Skeletal muscle satellite cell (primary cell): ENCODE data around the gene ARHGEF12.

Experiments
- H3K27me3 ChIP-seq: 2 replicates; pipeline ENCODE4 v1.7.0; 2013; ENCODE audit warnings: low read length; ENCODE audit not compliant: control insufficient read depth, insufficient read depth
- H3K36me3 ChIP-seq: 2 replicates; pipeline ENCODE4 v1.7.0; 2013; ENCODE audit warnings: mild to moderate bottlenecking, control low read depth, low read length; ENCODE audit not compliant: insufficient read depth
- H3K4me1 ChIP-seq: 2 replicates; pipeline ENCODE4 v1.7.0; 2013; ENCODE audit warnings: low read length; ENCODE audit not compliant: control insufficient read depth, insufficient read depth
- H3K4me2 ChIP-seq: 2 replicates; pipeline ENCODE4 v1.7.0; 2013; ENCODE audit warnings: mild to moderate bottlenecking, low read length
- H3K4me3 ChIP-seq: 2 replicates; pipeline ENCODE4 v1.7.0; 2013; ENCODE audit warnings: low read length
- H3K9ac ChIP-seq: 2 replicates; pipeline ENCODE4 v1.7.0; 2013; ENCODE audit warnings: mild to moderate bottlenecking, low read depth, low read length, moderate library complexity
- H3K9me3 ChIP-seq: replicated peaks from 2 replicates; pipeline ENCODE4 v1.7.0; 2013; ENCODE audit warnings: mild to moderate bottlenecking, control low read depth, low read length

ARHGEF12 gene

DNA sequence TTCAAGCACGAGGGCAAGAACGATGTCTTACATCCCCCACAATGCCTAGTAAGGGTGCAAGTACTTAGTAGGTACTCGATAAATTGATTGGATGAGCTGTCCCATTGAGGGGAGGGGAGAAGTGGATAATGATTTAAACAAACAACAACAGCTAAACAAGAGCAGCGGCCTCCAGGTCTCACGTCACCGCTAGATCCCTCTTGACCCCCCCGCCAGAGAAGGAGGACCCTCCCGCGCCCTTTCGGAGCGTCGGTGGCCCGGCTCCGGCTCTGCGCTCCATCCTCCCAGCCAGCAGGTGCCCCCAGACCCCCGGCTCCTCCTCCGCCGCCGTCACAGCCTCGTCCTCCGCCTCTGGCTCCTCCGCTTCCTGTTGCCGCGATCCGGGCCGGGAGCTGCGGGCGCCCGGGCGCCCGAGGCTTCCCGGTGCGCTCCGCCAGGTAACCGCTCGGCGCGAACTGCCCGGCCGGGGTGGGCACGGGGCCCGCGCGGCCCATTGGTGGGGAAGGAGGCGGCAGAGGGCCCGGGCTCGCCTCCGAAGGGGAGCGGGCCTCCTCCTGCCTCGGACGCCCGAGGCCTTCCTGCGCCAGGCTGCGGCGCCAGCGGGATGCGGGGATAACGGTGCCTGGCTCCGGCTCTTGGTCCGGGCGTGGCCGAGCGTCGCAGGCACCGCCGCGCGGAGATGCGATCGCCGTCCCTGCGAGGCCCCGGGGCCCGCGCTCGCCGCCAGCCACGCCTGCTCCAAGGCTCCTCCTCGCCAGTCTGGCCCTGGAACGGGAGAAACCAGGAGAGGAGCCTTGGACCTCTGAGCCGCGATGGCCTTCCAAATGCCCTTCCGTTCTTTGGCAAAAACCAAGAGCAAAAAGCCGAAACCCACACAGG, 11.0 kb upstream of the ARHGEF12 start, which contains the start of gene TLCD5:
Gene TLCD5 (plus strand): TSS at position 368 of the 879 bp plus-strand sequence. CDS start 2,143 bp downstream, outside the sequence.
- H3K36me3 ChIP-seq, result peaks cover 4% of the 10 kb centered on the region
- H3K27me3 ChIP-seq, result no peaks in the 10 kb centered on the region
- H3K9ac ChIP-seq, result peak within 1 kb of the TSS; percentile 96
- no peaks in the 10 kb centered on the region for H3K9me3 ChIP-seq
- H3K4me2 ChIP-seq, result peak within 1 kb of the TSS; percentile 89
- H3K4me3 ChIP-seq, result peak within 1 kb of the TSS; percentile 87
- peaks cover 34% of the 10 kb centered on the region for H3K4me1 ChIP-seq

DNA sequence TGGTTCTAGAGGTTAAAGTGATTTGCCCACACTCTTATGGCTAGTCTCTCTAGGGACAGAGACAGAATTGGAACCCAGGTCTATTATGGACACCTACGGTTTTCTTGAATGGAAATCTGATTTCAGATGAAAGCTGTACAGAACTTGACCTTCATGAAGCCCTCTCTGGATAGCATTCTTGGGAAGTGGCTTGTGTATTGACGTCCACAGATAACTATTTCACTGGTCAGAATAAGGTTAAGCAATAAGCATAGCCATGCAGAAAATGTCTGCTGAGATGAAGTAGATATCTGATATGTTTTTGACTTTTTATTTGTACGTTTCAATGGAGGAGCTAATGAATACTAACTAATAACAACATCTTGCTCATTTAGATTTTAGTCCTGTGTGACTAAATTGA, 10.0 kb upstream of the ARHGEF12 start:
- H3K4me1 ChIP-seq, result peaks cover 45% of the 10 kb centered on the region
- H3K36me3 ChIP-seq, result peaks cover 9% of the 10 kb centered on the region
- H3K4me2 ChIP-seq, result peak overlapping the region; percentile 89
- peak overlapping the region; percentile 87 for H3K4me3 ChIP-seq
- no peaks in the 10 kb centered on the region for H3K9me3 ChIP-seq
- H3K9ac ChIP-seq, result peak overlapping the region; percentile 96
- H3K27me3 ChIP-seq, result no peaks in the 10 kb centered on the region

DNA sequence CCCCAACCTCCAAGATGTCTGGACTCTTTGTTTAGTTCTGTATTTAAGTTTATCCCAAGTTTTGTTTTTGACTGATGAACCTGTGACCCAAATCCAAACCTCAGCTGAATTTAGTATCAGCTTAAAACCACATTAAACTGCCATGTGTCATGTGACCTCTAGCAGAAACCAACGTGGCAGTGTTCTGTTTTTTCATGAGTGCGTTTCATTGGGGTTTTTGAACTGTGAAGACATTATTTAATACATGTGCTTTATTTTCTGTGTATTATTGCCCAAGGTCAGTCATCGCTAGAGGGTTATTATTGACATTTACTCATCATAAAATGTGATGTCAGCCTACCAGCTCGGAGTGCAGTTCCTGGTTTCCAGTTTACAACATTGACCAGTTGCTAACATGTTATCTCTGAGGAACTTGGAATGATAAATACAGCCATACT, 9.3 kb upstream of the ARHGEF12 start:
- peaks cover 9% of the 10 kb centered on the region for H3K36me3 ChIP-seq
- H3K4me1 ChIP-seq, result peaks cover 50% of the 10 kb centered on the region
- no peaks in the 10 kb centered on the region for H3K27me3 ChIP-seq
- no peaks in the 10 kb centered on the region for H3K9me3 ChIP-seq
- peak overlapping the region; percentile 96 for H3K9ac ChIP-seq
- peak overlapping the region; percentile 89 for H3K4me2 ChIP-seq
- H3K4me3 ChIP-seq, result peak overlapping the region; percentile 87

DNA sequence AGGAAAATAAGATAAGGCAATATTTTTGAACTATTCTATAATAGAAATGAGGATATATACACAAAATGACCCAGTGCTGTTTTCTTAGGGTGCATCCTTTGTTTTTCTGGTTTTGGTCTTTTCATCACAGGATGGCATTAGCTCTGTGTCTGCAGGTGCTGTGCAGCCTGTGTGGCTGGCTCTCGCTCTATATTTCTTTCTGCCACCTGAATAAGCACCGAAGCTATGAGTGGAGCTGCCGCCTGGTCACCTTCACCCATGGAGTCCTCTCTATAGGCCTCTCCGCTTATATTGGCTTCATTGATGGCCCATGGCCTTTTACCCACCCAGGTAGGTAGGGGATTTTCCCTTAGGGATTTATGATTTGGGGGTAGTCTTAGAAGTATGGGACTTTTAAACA, 8.9 kb upstream of the ARHGEF12 start:
- peaks cover 9% of the 10 kb centered on the region for H3K36me3 ChIP-seq
- no peaks in the 10 kb centered on the region for H3K27me3 ChIP-seq
- H3K9ac ChIP-seq, result no peak overlapping the region
- no peak overlapping the region for H3K4me3 ChIP-seq
- no peaks in the 10 kb centered on the region for H3K9me3 ChIP-seq
- H3K4me2 ChIP-seq, result no peak overlapping the region
- peaks cover 55% of the 10 kb centered on the region for H3K4me1 ChIP-seq

DNA sequence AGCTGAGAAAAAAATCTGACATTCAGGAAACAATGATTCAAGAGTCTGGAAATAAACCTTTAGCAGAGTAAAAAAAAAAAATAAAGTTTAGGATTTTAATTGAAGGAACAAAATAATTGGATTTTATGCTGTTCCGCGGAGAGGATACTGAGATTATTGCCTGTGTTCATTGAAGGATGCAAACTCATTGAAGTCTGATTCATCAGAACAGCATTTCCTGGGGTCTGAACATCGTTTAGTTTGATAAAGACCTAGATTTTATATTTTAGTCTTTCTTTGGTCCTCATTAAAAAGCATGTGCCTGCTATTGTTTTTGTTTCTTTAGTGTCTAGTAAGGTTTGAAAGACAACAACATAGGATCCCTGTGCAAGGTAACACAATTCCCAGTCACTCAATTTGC, 6.7 kb upstream of the ARHGEF12 start:
- Histone ChIP-seq H3K27me3 (no peaks in the 10 kb centered on the region), H3K9ac (no peak overlapping the region), H3K4me1 (peaks cover 71% of the 10 kb centered on the region)

DNA sequence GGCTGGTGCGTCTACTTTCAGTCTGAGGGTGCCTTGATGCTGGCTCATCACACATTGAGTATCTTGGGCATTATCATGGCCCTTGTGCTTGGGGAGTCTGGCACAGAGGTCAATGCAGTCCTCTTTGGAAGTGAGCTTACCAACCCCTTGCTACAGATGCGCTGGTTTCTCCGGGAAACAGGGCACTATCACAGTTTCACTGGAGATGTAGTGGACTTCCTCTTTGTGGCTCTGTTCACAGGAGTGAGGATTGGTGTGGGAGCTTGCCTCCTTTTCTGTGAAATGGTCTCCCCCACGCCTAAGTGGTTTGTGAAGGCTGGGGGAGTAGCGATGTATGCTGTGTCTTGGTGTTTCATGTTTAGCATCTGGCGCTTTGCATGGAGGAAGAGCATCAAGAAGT, 6.2 kb upstream of the ARHGEF12 start:
- H3K9ac ChIP-seq, result no peak overlapping the region
- H3K9me3 ChIP-seq, result no peaks in the 10 kb centered on the region
- peaks cover 68% of the 10 kb centered on the region for H3K4me1 ChIP-seq
- H3K27me3 ChIP-seq, result no peaks in the 10 kb centered on the region
- H3K4me3 ChIP-seq, result no peak overlapping the region
- no peak overlapping the region for H3K4me2 ChIP-seq
- peaks cover 9% of the 10 kb centered on the region for H3K36me3 ChIP-seq

More for the DNA sequence above, 6.7 kb upstream of the ARHGEF12 start:
- peaks cover 9% of the 10 kb centered on the region for H3K36me3 ChIP-seq
- no peak overlapping the region for H3K4me2 ChIP-seq
- H3K9me3 ChIP-seq, result no peaks in the 10 kb centered on the region
- H3K4me3 ChIP-seq, result no peak overlapping the region

DNA sequence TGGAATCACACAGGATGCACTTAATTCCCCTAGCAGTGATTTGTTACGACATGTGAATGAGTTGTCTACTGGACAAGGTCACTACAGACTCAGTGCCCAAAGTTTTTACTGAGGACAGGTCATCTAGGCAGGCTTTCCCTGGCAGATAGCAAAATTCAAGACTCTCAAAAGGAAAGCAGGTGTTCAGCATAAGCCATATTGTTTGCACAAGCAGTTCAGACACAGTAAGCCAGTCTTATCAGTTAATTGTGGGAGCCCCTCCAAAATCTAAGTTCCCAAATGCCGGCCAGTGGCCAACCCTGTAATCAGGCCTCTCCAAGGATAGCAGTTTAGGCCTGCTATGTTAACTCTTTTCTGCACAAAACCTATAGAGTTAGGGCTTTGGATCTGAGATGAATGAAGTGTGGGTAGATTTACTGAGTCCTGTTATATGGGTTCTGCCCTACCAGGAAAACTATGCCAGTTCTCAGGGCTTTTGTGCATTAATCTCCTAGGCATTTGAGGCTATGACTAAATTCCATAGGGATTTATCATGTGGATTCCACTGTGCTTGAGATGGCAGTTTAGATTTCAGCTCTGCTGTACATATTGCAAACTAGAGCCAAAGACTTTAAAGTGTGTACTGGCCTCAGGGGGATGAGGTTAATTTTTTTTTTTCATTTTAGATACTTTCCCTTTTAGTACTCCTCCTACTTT, 4.8 kb upstream of the ARHGEF12 start:
- H3K4me1 ChIP-seq, result peaks cover 66% of the 10 kb centered on the region
- H3K4me2 ChIP-seq, result peak overlapping the region; percentile 63
- H3K9ac ChIP-seq, result peak overlapping the region; percentile 66
- H3K36me3 ChIP-seq, result peaks cover 9% of the 10 kb centered on the region
- H3K9me3 ChIP-seq, result no peaks in the 10 kb centered on the region
- peak overlapping the region; percentile 7 for H3K4me3 ChIP-seq
- H3K27me3 ChIP-seq, result no peaks in the 10 kb centered on the region

DNA sequence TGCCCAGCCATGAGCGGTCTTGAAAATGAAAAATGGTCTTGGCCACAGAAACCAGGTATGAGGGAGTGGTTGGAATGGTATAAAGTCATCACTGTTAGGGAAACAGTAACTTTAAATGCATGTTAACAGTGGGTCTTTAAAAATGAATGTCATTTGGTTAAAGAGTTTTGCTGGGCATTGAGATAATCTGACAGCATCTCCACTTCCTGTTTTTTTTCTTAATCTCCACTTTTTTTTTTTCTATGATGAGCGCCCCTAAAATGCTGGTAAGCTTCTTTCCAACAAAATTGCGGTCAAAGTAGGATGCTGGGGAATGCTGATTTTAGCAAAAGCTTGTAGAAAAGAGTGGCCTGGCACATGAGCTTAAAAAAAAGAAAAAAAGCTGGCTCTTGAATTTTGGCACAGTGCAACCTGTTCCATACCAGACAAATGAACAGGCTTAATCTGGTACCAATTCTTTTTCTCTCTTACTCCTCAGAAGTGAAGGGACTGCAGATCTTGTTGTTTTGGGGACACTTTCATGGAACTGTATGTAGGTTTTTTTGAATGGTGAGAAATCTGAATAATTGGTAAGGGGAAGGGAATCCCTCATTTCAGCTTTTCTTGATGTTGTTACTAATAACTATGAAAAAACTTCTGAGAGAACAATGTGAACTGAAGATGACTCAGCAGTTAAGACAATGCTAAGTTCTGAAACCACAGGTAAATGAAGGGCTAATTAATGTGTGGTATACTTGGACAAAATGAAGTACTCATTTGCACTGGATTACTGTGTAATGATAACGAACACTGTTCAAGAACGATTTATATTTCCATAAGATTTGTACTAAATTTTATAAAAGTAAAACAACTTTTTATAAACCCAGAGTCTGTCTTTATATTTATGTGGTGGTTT, 3.1 kb upstream of the ARHGEF12 start:
- H3K4me2 ChIP-seq, result no peak overlapping the region
- no peak overlapping the region for H3K4me3 ChIP-seq
- no peaks in the 10 kb centered on the region for H3K27me3 ChIP-seq
- peak overlapping the region; percentile 4 for H3K9ac ChIP-seq
- H3K9me3 ChIP-seq, result no peaks in the 10 kb centered on the region
- H3K36me3 ChIP-seq, result peaks cover 9% of the 10 kb centered on the region
- peaks cover 56% of the 10 kb centered on the region for H3K4me1 ChIP-seq

DNA sequence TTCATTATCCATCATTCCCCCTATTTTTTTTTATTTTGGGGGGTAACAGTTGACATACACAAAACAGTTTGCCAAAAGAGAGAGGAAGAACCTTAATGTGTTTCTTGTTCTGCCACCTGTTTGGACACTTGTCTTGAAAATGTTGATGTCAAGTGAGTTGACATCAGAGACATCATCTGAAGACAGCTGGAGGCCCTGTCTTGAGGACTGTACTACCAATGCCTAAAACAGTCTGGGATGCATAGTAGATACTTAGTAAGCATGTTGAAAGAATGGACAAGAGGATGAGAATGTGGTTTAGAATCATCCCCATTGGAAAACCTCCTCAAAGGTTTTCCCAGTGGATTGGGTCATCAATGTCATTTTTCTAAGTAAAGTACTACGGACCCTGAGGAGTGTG, 2.4 kb upstream of the ARHGEF12 start:
- Histone ChIP-seq H3K4me3 (no peak overlapping the region), H3K36me3 (peaks cover 9% of the 10 kb centered on the region), H3K4me1 (peaks cover 56% of the 10 kb centered on the region), H3K9me3 (no peaks in the 10 kb centered on the region), H3K9ac (peak overlapping the region; percentile 4), H3K4me2 (no peak overlapping the region), H3K27me3 (no peaks in the 10 kb centered on the region)

DNA sequence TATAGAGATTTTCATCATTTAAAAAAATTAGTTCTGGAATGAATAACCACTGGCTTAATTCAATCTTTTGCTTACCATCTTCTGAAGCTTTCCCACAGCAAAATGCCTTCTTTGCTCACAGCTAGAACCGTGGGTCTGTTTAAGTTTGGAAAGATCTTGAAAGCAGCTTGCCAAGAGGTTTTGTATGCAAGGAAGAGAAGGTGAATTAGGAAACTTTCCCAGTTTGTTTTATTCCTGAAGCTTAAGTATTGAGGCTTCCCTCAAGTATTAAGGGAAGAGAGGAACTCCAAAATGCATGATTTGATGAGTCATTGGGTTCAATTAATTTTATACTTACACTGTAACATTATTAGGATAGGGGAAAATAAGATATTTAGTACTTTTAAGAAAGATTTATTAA, 1.9 kb upstream of the ARHGEF12 start:
- Histone ChIP-seq H3K9ac (no peak overlapping the region), H3K4me2 (no peak overlapping the region), H3K4me1 (peaks cover 52% of the 10 kb centered on the region), H3K4me3 (no peak overlapping the region), H3K27me3 (no peaks in the 10 kb centered on the region), H3K9me3 (no peaks in the 10 kb centered on the region), H3K36me3 (peaks cover 9% of the 10 kb centered on the region)
